GM12892 (cell line): ENCODE measurements around the gene IL1RAPL1.
"Not testable (repeated sequence)": the region's sequence is repeated elsewhere in the genome, so short reads cannot be mapped to it uniquely, and the experiment has no call there.

Experiments
- DNase-seq: peaks from one replicate; pipeline ENCODE4 v3.0.0; 2011; ENCODE audit not compliant: insufficient read length
- FAIRE-seq: peaks from 2 replicates; lab custom pipeline; 2011; peaks lifted over from hg19 to GRCh38; lab: Jason Lieb, UNC
- POLR2A ChIP-seq: IDR thresholded peaks from 2 replicates; pipeline ENCODE4 v1.6.1; 2011; ENCODE audit warnings: low read depth, low read length, control low read depth
- POLR2AphosphoS5 ChIP-seq: IDR thresholded peaks from 2 replicates; pipeline ENCODE4 v1.6.1; 2011; ENCODE audit warnings: low read depth, low read length, control low read depth
- TAF1 ChIP-seq: IDR thresholded peaks from 2 replicates; pipeline ENCODE4 v1.6.1; 2011; ENCODE audit warnings: low read depth, mild to moderate bottlenecking, control low read depth, low read length, borderline replicate concordance

Gene IL1RAPL1

DNA sequence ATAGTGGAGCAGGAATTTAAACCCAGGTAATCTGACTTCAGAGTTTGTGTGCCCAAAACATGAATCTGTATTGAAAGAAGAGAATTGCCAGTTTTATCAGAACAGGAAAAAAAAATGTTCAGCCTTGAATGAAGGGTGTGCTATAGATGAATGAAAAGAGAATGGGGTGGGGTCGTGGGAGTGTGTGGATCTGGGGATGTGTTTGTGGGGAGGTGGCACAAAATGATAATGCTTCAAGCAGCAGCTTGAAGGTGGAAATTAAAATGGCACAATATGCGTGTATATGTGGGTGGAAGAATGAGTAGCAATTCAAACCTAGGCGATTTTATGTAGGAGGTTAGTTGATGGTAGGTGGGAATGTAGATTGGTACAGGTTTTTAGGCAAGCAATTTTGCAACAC lies 122.2 kb downstream of the IL1RAPL1 start:
- DNase-seq (no peak), FAIRE-seq (no peak)
- TF ChIP-seq POLR2A (no peak), TAF1 (no peak), POLR2AphosphoS5 (no peak)

- DNase-seq (no peak), FAIRE-seq (no peak)
- TF ChIP-seq TAF1: no peak
- no peak for TF ChIP-seq POLR2AphosphoS5
- no peak for TF ChIP-seq POLR2A
Measured at GRCh38 chrX:28717864-28718263, 130.6 kb downstream of the IL1RAPL1 start.

GRCh38 chrX:28718450-28718849 lies 131.2 kb downstream of the IL1RAPL1 start:
- TF ChIP-seq TAF1: no peak
- TF ChIP-seq POLR2AphosphoS5: no peak
- TF ChIP-seq POLR2A: no peak
- no peak for DNase-seq
- FAIRE-seq: no peak

DNA sequence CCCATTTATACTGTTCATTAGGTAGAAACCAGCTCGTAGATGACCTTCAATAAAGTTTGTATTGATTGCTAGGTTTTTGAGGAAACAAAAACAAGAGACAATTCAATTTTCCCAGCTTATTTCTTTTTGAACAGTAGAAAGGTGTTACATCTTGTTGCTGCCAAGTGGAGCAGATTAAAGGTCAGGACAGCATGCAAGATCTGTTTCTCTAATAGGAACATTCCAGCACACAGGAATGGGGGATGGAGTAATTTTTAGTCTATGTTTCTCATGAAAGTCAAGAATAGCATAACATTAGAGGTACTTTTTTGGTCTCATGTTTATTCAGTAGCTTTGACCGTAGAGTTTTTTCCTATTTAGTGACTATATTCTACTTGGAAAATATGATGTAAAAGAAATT lies 132.4 kb downstream of the IL1RAPL1 start:
- TF ChIP-seq POLR2AphosphoS5 (no peak), POLR2A (no peak), TAF1 (no peak)
- DNase-seq (no peak), FAIRE-seq (no peak)

GRCh38 chrX:28752330-28752729 lies 165.1 kb downstream of the IL1RAPL1 start:
- FAIRE-seq (no peak), DNase-seq (no peak)
- no peak for TF ChIP-seq TAF1
- no peak for TF ChIP-seq POLR2AphosphoS5
- TF ChIP-seq POLR2A: no peak

GRCh38 chrX:28756175-28756574 lies 168.9 kb downstream of the IL1RAPL1 start:
- DNase-seq (no peak), FAIRE-seq (no peak)
- TF ChIP-seq TAF1 (no peak), POLR2A (no peak), POLR2AphosphoS5 (no peak)

DNA sequence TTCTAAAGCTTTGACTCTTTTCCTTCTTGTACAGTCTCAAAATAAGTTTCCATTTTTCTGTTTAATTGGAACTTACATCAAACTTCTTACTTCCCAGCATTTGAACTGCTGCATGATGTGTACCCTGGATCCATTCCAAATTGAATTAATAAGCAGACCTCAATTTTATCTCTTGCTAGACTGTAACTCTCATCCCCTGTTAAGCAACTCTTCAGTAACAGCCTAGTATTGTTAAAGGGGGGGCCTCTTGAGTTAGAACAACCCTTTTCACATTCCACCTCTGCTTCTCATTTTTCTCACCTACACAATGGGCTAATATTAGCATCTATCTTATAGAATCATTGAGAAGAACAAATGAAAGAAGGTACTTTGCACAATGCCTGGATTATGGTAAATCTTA lies 169.4 kb downstream of the IL1RAPL1 start:
- DNase-seq (no peak), FAIRE-seq (no peak)
- TF ChIP-seq POLR2A (no peak), POLR2AphosphoS5 (no peak), TAF1 (no peak)

DNA sequence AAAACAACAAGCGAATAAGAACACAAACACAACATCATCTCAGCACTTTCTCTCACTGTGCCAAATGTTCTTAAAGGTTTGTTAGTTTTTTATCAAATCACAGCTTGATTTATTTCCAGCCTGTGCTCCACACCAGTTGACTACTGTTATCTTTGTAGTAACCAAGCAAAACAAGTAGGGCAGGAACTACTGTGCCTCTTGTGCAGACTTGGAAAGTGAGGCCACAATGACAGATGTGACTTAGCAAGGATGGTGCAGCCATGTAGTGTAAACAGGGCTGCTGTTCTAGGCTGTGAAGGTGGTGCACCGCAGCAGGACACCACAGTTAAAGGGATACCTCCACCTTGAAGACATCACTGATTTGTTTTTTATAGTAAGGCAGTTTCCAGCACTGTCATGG lies 170.0 kb downstream of the IL1RAPL1 start:
- no peak for TF ChIP-seq POLR2A
- no peak for FAIRE-seq
- DNase-seq: no peak

DNA sequence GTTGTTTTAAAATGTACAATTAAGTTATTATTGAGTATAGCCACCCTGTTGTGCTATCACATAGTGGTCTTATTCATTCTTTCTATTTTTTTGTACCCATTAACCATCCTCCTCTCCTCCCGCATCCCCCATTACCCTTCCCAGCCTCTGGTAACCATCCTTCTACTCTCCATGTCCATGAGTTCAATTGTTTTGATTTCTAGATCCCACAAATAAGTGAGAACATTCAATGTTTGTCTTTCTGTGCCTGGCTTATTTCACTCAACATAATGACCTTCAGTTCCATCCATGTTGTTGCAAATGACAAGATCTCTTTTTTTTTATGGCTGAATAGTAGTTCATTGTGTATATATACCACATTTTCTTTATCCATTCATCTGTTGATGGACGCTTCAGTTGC lies 179.3 kb downstream of the IL1RAPL1 start:
- not testable (repeated sequence) for DNase-seq, FAIRE-seq

GRCh38 chrX:28773807-28774206 lies 186.6 kb downstream of the IL1RAPL1 start:
- DNase-seq (no peak), FAIRE-seq (no peak)
- TF ChIP-seq POLR2AphosphoS5 (no peak), TAF1 (no peak), POLR2A (no peak)

DNA sequence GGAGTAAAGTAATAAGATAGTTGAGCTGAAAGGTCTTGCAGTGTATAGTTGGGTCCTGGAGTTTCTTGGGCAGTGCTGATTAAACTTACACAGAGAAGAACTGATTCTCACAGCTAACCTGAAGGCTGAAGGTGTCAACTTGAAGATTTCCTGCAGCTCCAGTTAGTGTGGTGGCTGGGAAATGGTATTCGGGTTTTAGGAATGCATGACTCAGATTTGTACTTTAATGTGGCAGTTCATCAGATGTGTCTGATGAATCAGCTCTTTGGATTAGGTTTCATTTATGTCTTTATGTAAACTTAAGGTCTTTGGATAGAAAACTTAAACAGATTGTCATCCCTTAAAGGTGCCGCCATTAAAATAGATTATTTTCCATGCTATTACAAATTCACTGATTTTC lies 200.0 kb downstream of the IL1RAPL1 start:
- FAIRE-seq: no peak
- TF ChIP-seq POLR2A: no peak
- no peak for TF ChIP-seq POLR2AphosphoS5
- TF ChIP-seq TAF1: no peak
- no peak for DNase-seq

DNA sequence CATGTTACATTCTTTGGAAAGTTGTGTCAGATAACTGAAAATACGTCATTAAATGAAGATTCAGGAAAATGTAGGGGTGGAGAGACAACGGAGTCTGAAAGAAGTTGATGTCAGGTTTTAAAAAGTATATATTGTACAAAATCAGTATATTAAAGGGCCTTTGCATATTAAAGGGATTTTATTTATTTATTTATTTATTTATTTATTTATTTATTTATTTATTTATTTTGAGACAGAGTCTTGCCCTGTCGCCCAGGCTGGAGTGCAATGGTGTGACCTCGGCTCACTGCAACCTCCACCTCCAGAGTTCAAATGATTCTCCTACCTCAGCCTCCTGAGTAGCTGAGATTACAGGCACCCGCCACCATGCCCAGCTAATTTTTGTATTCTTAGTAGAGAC lies 213.4 kb downstream of the IL1RAPL1 start:
- FAIRE-seq, DNase-seq: not testable (repeated sequence)

DNA sequence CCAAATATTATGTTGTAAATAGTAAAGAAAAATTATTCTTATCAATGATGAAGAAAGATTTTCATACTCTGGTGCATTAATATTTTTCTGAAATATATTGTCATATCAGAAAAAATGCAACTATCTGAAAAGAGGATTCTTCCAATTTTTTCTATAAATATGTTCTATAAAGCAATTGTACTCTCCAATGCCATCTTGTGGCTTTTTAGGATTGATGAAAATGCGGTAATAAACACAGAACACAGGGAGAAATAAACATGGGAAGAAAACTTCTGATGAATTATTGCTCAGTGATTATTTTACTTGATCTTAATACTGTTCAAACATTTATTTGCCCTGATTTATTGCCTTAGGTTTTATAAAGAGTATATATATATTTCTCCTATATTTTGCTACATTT lies 215.4 kb downstream of the IL1RAPL1 start:
- no peak for FAIRE-seq
- TF ChIP-seq POLR2A (no peak), TAF1 (no peak), POLR2AphosphoS5 (no peak)
- no peak for DNase-seq

GRCh38 chrX:28835991-28836390 lies 248.7 kb downstream of the IL1RAPL1 start:
- DNase-seq (no peak), FAIRE-seq (no peak)
- no peak for TF ChIP-seq POLR2AphosphoS5
- TF ChIP-seq TAF1: no peak
- TF ChIP-seq POLR2A: no peak
